Neural cell (in vitro differentiated cells): ENCODE data around the gene UMODL1. TPM values are rescaled to one million over a fixed set of nuclear protein-coding genes. Genes with fewer than 3 reads are reported as not detected.

ENCODE experiments used
- H2AFZ ChIP-seq: fragments of 200-600, 300-800 bp; sonication (generic), shearing (Covaris generic); 2 replicates; pipeline ENCODE4 v1.6.0; 2014; ENCODE audit warnings: low read depth, mild to moderate bottlenecking, antibody characterized with exemption, low read length, moderate library complexity
- H3F3A ChIP-seq: fragments of 200-600 bp; shearing (Covaris generic); 2 replicates; pipeline ENCODE4 v1.6.1; 2016; ENCODE audit warnings: mild to moderate bottlenecking, moderate library complexity, mixed read lengths, antibody characterized with exemption, low read length; ENCODE audit not compliant: insufficient read depth, poor library complexity, severe bottlenecking
- H3K27ac ChIP-seq: fragments of 200-600, 300-800 bp; sonication (generic), shearing (Covaris generic); 2 replicates; pipeline ENCODE4 v1.5.1; 2014; ENCODE audit warnings: mild to moderate bottlenecking, low read length, moderate library complexity
- H3K27me3 ChIP-seq: fragments of 300-800, 200-600 bp; sonication (generic), shearing (Covaris generic); 2 replicates; pipeline ENCODE4 v1.6.0; 2014; ENCODE audit warnings: mild to moderate bottlenecking, low read depth, low read length, moderate library complexity; ENCODE audit not compliant: insufficient read depth
- H3K36me3 ChIP-seq: fragments of 300-800, 200-600 bp; sonication (generic), shearing (Covaris generic); 2 replicates; pipeline ENCODE4 v1.5.1; 2014; ENCODE audit warnings: mild to moderate bottlenecking, antibody characterized with exemption, low read length, moderate library complexity; ENCODE audit not compliant: insufficient read depth
- H3K4me2 ChIP-seq: fragments of 300-800, 200-600 bp; sonication (generic), shearing (Covaris generic); 2 replicates; pipeline ENCODE4 v1.6.0; 2014; ENCODE audit warnings: mild to moderate bottlenecking, low read length
- H3K4me3 ChIP-seq: fragments of 300-800, 200-600 bp; sonication (generic), shearing (Covaris generic); 2 replicates; pipeline ENCODE4 v1.5.1; 2014; ENCODE audit warnings: mild to moderate bottlenecking, low read length, moderate library complexity
- H3K79me2 ChIP-seq: fragments of 200-600 bp; shearing (Covaris generic); replicated peaks from 2 replicates; pipeline ENCODE4 v1.6.0; 2014; ENCODE audit warnings: mild to moderate bottlenecking, low read length, moderate library complexity; ENCODE audit not compliant: insufficient read depth
- H3K9ac ChIP-seq: fragments of 300-800, 200-600 bp; sonication (generic), shearing (Covaris generic); 2 replicates; pipeline ENCODE4 v1.6.1; 2016; ENCODE audit warnings: mild to moderate bottlenecking, low read length, mixed read lengths
- H3K9me2 ChIP-seq: fragments of 200-600 bp; shearing (Covaris generic); 2 replicates; pipeline ENCODE4 v1.6.1; 2016; ENCODE audit warnings: mild to moderate bottlenecking, low read length, mixed read lengths; ENCODE audit not compliant: insufficient read depth
- H3K9me3 ChIP-seq: fragments of 200-600, 300-800 bp; sonication (generic), shearing (Covaris generic); 2 replicates; pipeline ENCODE4 v1.6.1; 2016; ENCODE audit warnings: mild to moderate bottlenecking, mixed run types, low read length, moderate library complexity, mixed read lengths
- H4K20me1 ChIP-seq: fragments of 200-600 bp; shearing (Covaris generic); 2 replicates; pipeline ENCODE4 v1.6.1; 2016; ENCODE audit warnings: mild to moderate bottlenecking, mixed run types; ENCODE audit not compliant: insufficient read depth
- EP300 ChIP-seq: fragments of 450-650 bp; conservative IDR thresholded peaks from 2 replicates; pipeline ENCODE4 v1.6.1; 2014; ENCODE audit warnings: antibody characterized with exemption, mild to moderate bottlenecking, moderate library complexity; ENCODE audit not compliant: poor library complexity, severe bottlenecking
- EZH2 ChIP-seq: fragments of 200-600, 300-800 bp; shearing (Covaris generic), sonication (generic); IDR thresholded peaks from 2 replicates; pipeline ENCODE4 v1.6.1; 2014; ENCODE audit warnings: antibody characterized with exemption, low read length, borderline replicate concordance, mild to moderate bottlenecking; ENCODE audit not compliant: insufficient read depth, poor library complexity, severe bottlenecking
- MXI1 ChIP-seq: fragments of 450-650 bp; conservative IDR thresholded peaks from 2 replicates; pipeline ENCODE4 v1.6.1; 2014; ENCODE audit warnings: antibody characterized with exemption, mild to moderate bottlenecking; ENCODE audit not compliant: poor library complexity, severe bottlenecking
- POLR2AphosphoS5 ChIP-seq: IDR thresholded peaks from 2 replicates; pipeline ENCODE4 v1.6.1; 2012
- RAD21 ChIP-seq: fragments of 450-650 bp; conservative IDR thresholded peaks from 2 replicates; pipeline ENCODE4 v1.6.1; 2014; ENCODE audit warnings: antibody characterized with exemption, mild to moderate bottlenecking, moderate library complexity
- SMC3 ChIP-seq: fragments of 450-650 bp; conservative IDR thresholded peaks from 2 replicates; pipeline ENCODE4 v1.6.1; 2014; ENCODE audit warnings: antibody characterized with exemption, mild to moderate bottlenecking, moderate library complexity; ENCODE audit not compliant: poor library complexity
- TAF1 ChIP-seq: IDR thresholded peaks from 2 replicates; pipeline ENCODE4 v1.6.1; 2012; ENCODE audit warnings: low read depth
- polyA plus RNA-seq: library from polyadenylated mRNA; depleted of rRNA; stranded (reverse); fragments of >200 nt; gene quantifications from 2 replicates; pipeline ENCODE4 v1.2.3, GENCODE V29; 2014
- TF ChIP-seq, protein P1 (sequence below): IDR thresholded peaks from 2 replicates; pipeline ENCODE4 v1.6.1; 2012; ENCODE audit warnings: borderline replicate concordance
- TF ChIP-seq, protein P2 (sequence below): fragments of 450-650 bp; IDR thresholded peaks from 2 replicates; pipeline ENCODE4 v1.5.1; 2014; ENCODE audit warnings: antibody characterized with exemption, mild to moderate bottlenecking, moderate library complexity; ENCODE audit not compliant: poor library complexity, severe bottlenecking

The UMODL1 gene
- polyA plus RNA-seq, 1 donor from 2014 or later, result 0.11 TPM

DNA sequence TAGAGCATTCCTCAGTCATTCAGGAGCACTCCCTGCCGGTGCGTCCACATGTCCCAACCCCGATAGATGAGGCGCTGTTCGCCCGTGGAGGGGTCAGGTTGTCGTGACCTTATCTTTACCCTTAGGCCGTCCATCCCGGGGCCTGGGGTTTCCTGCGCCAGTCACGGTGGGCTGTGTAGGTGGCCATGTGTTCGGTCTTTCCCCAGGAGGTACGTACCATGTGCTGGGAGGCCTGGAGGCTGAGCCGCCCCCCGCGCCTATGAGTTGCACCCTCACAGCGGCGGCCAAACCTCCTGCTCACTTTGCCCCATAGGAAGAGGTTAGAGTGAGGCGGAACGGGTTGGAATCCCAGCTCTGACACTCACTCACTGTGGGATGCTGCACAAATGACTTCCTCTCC is 35.3 kb downstream of the UMODL1 start:
- H2AFZ ChIP-seq, result no peak overlapping the region
- H3F3A ChIP-seq, result no peaks in the 10 kb centered on the region
- H3K36me3 ChIP-seq, result no peaks in the 10 kb centered on the region
- no peak for TF ChIP-seq MXI1
- no peak for TF ChIP-seq SMC3
- no peak for TF ChIP-seq RAD21
- TF ChIP-seq, protein P1, sequence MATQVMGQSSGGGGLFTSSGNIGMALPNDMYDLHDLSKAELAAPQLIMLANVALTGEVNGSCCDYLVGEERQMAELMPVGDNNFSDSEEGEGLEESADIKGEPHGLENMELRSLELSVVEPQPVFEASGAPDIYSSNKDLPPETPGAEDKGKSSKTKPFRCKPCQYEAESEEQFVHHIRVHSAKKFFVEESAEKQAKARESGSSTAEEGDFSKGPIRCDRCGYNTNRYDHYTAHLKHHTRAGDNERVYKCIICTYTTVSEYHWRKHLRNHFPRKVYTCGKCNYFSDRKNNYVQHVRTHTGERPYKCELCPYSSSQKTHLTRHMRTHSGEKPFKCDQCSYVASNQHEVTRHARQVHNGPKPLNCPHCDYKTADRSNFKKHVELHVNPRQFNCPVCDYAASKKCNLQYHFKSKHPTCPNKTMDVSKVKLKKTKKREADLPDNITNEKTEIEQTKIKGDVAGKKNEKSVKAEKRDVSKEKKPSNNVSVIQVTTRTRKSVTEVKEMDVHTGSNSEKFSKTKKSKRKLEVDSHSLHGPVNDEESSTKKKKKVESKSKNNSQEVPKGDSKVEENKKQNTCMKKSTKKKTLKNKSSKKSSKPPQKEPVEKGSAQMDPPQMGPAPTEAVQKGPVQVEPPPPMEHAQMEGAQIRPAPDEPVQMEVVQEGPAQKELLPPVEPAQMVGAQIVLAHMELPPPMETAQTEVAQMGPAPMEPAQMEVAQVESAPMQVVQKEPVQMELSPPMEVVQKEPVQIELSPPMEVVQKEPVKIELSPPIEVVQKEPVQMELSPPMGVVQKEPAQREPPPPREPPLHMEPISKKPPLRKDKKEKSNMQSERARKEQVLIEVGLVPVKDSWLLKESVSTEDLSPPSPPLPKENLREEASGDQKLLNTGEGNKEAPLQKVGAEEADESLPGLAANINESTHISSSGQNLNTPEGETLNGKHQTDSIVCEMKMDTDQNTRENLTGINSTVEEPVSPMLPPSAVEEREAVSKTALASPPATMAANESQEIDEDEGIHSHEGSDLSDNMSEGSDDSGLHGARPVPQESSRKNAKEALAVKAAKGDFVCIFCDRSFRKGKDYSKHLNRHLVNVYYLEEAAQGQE, result no peak
- TF ChIP-seq EP300, result no peak
- TF ChIP-seq, protein P2, sequence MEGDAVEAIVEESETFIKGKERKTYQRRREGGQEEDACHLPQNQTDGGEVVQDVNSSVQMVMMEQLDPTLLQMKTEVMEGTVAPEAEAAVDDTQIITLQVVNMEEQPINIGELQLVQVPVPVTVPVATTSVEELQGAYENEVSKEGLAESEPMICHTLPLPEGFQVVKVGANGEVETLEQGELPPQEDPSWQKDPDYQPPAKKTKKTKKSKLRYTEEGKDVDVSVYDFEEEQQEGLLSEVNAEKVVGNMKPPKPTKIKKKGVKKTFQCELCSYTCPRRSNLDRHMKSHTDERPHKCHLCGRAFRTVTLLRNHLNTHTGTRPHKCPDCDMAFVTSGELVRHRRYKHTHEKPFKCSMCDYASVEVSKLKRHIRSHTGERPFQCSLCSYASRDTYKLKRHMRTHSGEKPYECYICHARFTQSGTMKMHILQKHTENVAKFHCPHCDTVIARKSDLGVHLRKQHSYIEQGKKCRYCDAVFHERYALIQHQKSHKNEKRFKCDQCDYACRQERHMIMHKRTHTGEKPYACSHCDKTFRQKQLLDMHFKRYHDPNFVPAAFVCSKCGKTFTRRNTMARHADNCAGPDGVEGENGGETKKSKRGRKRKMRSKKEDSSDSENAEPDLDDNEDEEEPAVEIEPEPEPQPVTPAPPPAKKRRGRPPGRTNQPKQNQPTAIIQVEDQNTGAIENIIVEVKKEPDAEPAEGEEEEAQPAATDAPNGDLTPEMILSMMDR, result no peak
- TF ChIP-seq POLR2AphosphoS5, result no peak
- no peak for TF ChIP-seq TAF1
- no peak for TF ChIP-seq EZH2
- H3K4me3 ChIP-seq, result no peak overlapping the region
- H3K9me2 ChIP-seq, result no peaks in the 10 kb centered on the region
- no peaks in the 10 kb centered on the region for H4K20me1 ChIP-seq
- no peak overlapping the region for H3K9ac ChIP-seq
- no peaks in the 10 kb centered on the region for H3K79me2 ChIP-seq
- H3K4me2 ChIP-seq, result no peak overlapping the region
- no peak overlapping the region for H3K27ac ChIP-seq
- no peaks in the 10 kb centered on the region for H3K9me3 ChIP-seq
- H3K27me3 ChIP-seq, result no peaks in the 10 kb centered on the region

- no peak overlapping the region for H3K4me2 ChIP-seq
- no peaks in the 10 kb centered on the region for H3K9me2 ChIP-seq
- H3K9me3 ChIP-seq, result no peaks in the 10 kb centered on the region
- no peaks in the 10 kb centered on the region for H4K20me1 ChIP-seq
- no peak overlapping the region for H3K9ac ChIP-seq
- H3K27me3 ChIP-seq, result no peaks in the 10 kb centered on the region
- H3K27ac ChIP-seq, result no peak overlapping the region
- no peaks in the 10 kb centered on the region for H3K36me3 ChIP-seq
- H3K79me2 ChIP-seq, result no peaks in the 10 kb centered on the region
- H3F3A ChIP-seq, result no peaks in the 10 kb centered on the region
- no peak overlapping the region for H2AFZ ChIP-seq
- TF ChIP-seq EP300, result no peak
- no peak for TF ChIP-seq SMC3
- no peak for TF ChIP-seq RAD21
- TF ChIP-seq, protein P2, result no peak
- TF ChIP-seq, protein P1, result no peak
- no peak for TF ChIP-seq MXI1
- no peak for TF ChIP-seq TAF1
- TF ChIP-seq POLR2AphosphoS5, result no peak
- TF ChIP-seq EZH2, result no peak
- no peak overlapping the region for H3K4me3 ChIP-seq
These were observed 36.2 kb downstream of the UMODL1 start for GRCh38 chr21:42107177-42107880.
